GM21360 (cell line): ENCODE data around the gene LCE2A.

Source experiments
- ATAC-seq: cut with Tn5 transposase; IDR thresholded peaks from one replicate; pipeline ENCODE4 v1.9.1; 2021; ENCODE audit warnings: mild to moderate bottlenecking, moderate library complexity; ENCODE audit not compliant: unreplicated experiment

Gene LCE2A

GRCh38 chr1:152741656-152742055 lies 43.5 kb downstream of the LCE2A start:
- ATAC-seq = no peak

- ATAC-seq = no peak
These were observed 45.4 kb downstream of the LCE2A start for GRCh38 chr1:152743371-152744145.

- ATAC-seq = no peak
These were observed 47.2 kb downstream of the LCE2A start for GRCh38 chr1:152745289-152745704.

GRCh38 chr1:152745765-152746444 lies 47.8 kb downstream of the LCE2A start:
- no peak for ATAC-seq

DNA sequence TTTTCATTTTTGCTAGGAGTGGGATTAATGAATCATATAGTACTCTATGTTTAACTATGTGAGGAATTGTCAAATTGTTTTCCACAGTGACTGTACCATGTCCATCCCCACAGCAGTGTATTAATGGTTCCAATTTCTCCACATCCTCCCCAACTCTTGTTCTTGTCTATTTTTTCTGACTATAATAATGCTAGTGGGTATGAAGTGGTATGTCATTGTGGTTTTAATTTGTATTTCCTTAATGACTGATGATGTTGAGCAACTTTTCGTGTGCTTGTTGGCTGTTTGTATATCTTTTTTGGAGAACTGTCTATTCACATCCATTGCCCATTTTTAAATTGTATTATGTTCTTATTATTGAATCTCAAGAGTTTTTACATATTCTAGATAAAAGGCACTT lies 49.7 kb downstream of the LCE2A start:
- ATAC-seq = no peak
